ENCODE measurements around the gene ITM2B. TPM values are rescaled to one million over a fixed set of nuclear protein-coding genes. Genes with fewer than 3 reads are reported as not detected.
"Not testable (repeated sequence)": the region's sequence is repeated elsewhere in the genome, so short reads cannot be mapped to it uniquely, and the experiment has no call there.

The ITM2B gene
- total RNA-seq, 1 experiment from 2014 or later: 120 TPM

- H3K4me1 ChIP-seq (ENCODE audit: low read length): no peaks in the 10 kb centered on the region
- no peak overlapping the region for H2AFZ ChIP-seq (ENCODE audit: low read length)
- DNase-seq: no peak
- H3K27ac ChIP-seq (ENCODE audit: low read length): no peak overlapping the region
- H3K4me3 ChIP-seq (ENCODE audit: low read length): no peak overlapping the region
- H4K20me1 ChIP-seq (ENCODE audit: insufficient read depth, low read depth, low read length): no peaks in the 10 kb centered on the region
- H3K79me2 ChIP-seq (ENCODE audit: low read length): no peaks in the 10 kb centered on the region
- no peaks in the 10 kb centered on the region for H3K36me3 ChIP-seq (ENCODE audit: insufficient read depth, low read length)
- H3K9ac ChIP-seq (ENCODE audit: low read length): no peak overlapping the region
- H3K27me3 ChIP-seq (ENCODE audit: low read length): no peaks in the 10 kb centered on the region
- no peak overlapping the region for H3K4me2 ChIP-seq (ENCODE audit: low read depth, low read length, poor library complexity, severe bottlenecking)
- H3K9me3 ChIP-seq (ENCODE audit: low read length): no peaks in the 10 kb centered on the region
- no peaks in the 10 kb centered on the region for H3K9me2 ChIP-seq (replicated peaks; ENCODE audit: insufficient read depth, low read length)
These were observed 38.6 kb upstream of the ITM2B start for GRCh38 chr13:48194379-48194754.

- H3K4me2 ChIP-seq (ENCODE audit: low read depth, low read length, poor library complexity, severe bottlenecking): no peak overlapping the region
- no peak overlapping the region for H3K9ac ChIP-seq (ENCODE audit: low read length)
- H3K36me3 ChIP-seq (ENCODE audit: insufficient read depth, low read length): no peaks in the 10 kb centered on the region
- no peak for DNase-seq
- no peak overlapping the region for H3K4me3 ChIP-seq (ENCODE audit: low read length)
- H3K9me2 ChIP-seq (replicated peaks; ENCODE audit: insufficient read depth, low read length): no peaks in the 10 kb centered on the region
- no peaks in the 10 kb centered on the region for H3K27me3 ChIP-seq (ENCODE audit: low read length)
- H2AFZ ChIP-seq (ENCODE audit: low read length): no peak overlapping the region
- H3K79me2 ChIP-seq (ENCODE audit: low read length): no peaks in the 10 kb centered on the region
- H3K4me1 ChIP-seq (ENCODE audit: low read length): no peaks in the 10 kb centered on the region
- no peaks in the 10 kb centered on the region for H4K20me1 ChIP-seq (ENCODE audit: insufficient read depth, low read depth, low read length)
- H3K27ac ChIP-seq (ENCODE audit: low read length): no peak overlapping the region
- H3K9me3 ChIP-seq (ENCODE audit: low read length): no peaks in the 10 kb centered on the region
These were observed 33.5 kb upstream of the ITM2B start for GRCh38 chr13:48199404-48199946.

DNA sequence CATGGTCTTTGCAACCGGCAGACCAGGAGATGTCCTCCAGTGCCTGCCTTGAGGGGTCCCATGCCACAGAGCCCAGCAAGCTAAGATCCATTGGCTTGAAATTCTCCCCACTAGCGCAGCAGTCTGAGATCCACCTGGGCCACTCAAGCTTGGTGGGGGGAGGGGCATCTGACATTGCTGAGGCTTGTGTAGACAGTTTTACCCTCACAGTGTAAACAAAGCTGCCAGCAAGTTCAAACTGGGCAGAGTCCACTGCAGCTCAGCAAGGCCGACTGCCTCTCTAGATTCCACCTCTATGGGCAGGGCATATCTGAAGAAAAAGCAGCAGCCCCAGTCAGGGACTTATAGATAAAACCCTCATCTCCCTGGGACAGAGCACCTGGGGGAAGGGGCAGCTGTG lies 32.0 kb upstream of the ITM2B start:
- Histone ChIP-seq H3K9me2 (replicated peaks; ENCODE audit: insufficient read depth, low read length) (no peaks in the 10 kb centered on the region), H3K4me1 (ENCODE audit: low read length) (no peaks in the 10 kb centered on the region), H4K20me1 (ENCODE audit: insufficient read depth, low read depth, low read length) (no peaks in the 10 kb centered on the region), H3K4me2 (ENCODE audit: low read depth, low read length, poor library complexity, severe bottlenecking) (no peak overlapping the region), H3K79me2 (ENCODE audit: low read length) (no peaks in the 10 kb centered on the region), H2AFZ (ENCODE audit: low read length) (no peak overlapping the region), H3K9me3 (ENCODE audit: low read length) (no peaks in the 10 kb centered on the region), H3K4me3 (ENCODE audit: low read length) (no peak overlapping the region), H3K36me3 (ENCODE audit: insufficient read depth, low read length) (no peaks in the 10 kb centered on the region), H3K27ac (ENCODE audit: low read length) (no peak overlapping the region), H3K9ac (ENCODE audit: low read length) (no peak overlapping the region), H3K27me3 (ENCODE audit: low read length) (no peaks in the 10 kb centered on the region)
- no peak for DNase-seq

DNA sequence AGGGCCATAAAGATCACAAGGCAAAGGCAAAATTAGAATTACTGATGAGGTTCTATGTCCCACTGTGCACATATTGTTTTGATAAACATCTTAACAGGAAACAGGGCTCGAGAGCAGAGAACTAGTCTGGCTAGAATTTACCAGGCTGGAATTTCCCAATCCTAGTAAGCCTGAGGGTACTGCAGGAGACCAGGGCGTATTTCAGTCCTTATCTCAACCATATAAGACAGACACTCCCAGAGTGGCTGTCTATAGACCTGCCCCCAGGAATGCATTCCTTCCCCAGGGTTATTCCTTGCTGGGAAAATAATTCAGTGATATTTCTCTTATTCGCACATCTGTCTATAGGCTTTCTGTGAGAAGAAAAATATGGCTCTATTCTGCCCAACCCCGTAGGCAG lies 25.8 kb upstream of the ITM2B start:
- H3K9me2 ChIP-seq (replicated peaks; ENCODE audit: insufficient read depth, low read length); H3K36me3 ChIP-seq (ENCODE audit: insufficient read depth, low read length); H3K79me2 ChIP-seq (ENCODE audit: low read length); H2AFZ ChIP-seq (ENCODE audit: low read length); H3K9me3 ChIP-seq (ENCODE audit: low read length); H4K20me1 ChIP-seq (ENCODE audit: insufficient read depth, low read depth, low read length); H3K4me1 ChIP-seq (ENCODE audit: low read length); H3K27ac ChIP-seq (ENCODE audit: low read length); H3K4me2 ChIP-seq (ENCODE audit: low read depth, low read length, poor library complexity, severe bottlenecking); DNase-seq; H3K4me3 ChIP-seq (ENCODE audit: low read length); H3K27me3 ChIP-seq (ENCODE audit: low read length); H3K9ac ChIP-seq (ENCODE audit: low read length): not testable (repeated sequence)

GRCh38 chr13:48210178-48210577 lies 22.8 kb upstream of the ITM2B start:
- Histone ChIP-seq H3K4me1 (ENCODE audit: low read length) (no peaks in the 10 kb centered on the region), H3K4me2 (ENCODE audit: low read depth, low read length, poor library complexity, severe bottlenecking) (no peak overlapping the region), H3K27ac (ENCODE audit: low read length) (no peak overlapping the region), H4K20me1 (ENCODE audit: insufficient read depth, low read depth, low read length) (no peaks in the 10 kb centered on the region), H3K9me2 (replicated peaks; ENCODE audit: insufficient read depth, low read length) (no peaks in the 10 kb centered on the region), H3K79me2 (ENCODE audit: low read length) (no peaks in the 10 kb centered on the region), H3K4me3 (ENCODE audit: low read length) (no peak overlapping the region), H3K27me3 (ENCODE audit: low read length) (no peaks in the 10 kb centered on the region), H3K9me3 (ENCODE audit: low read length) (no peaks in the 10 kb centered on the region), H3K36me3 (ENCODE audit: insufficient read depth, low read length) (no peaks in the 10 kb centered on the region), H3K9ac (ENCODE audit: low read length) (no peak overlapping the region), H2AFZ (ENCODE audit: low read length) (no peak overlapping the region)
- no peak for DNase-seq

DNA sequence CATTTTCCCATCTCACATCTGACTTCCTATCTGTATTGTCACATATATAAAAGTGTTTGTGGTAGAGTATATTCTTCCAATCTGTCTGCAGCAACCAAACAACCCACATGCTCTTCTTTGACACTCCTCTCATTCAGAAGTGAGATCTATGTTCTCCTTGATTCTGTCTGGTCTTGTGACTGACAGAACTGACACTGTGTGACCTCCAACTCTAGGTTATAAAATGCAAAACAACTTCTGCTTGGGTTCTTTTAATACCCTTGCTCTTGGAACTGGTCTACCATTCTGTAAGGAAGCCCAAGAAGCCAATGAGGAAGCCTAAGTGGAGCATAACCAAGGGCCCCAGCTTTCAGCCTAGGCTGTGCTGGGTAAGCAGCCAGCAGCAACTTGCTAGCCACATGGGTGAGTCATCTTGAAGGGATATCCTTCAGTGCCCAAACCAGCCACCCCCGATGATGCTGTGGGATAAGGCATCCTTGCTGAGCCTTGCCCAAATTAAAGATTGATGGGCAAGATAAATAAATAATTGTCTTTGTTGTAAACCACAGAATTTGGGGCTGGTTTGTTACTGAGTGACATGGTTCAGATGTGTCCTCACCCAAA lies 18.4 kb upstream of the ITM2B start:
- no peaks in the 10 kb centered on the region for H3K27me3 ChIP-seq (ENCODE audit: low read length)
- H3K9me3 ChIP-seq (ENCODE audit: low read length): no peaks in the 10 kb centered on the region
- H3K27ac ChIP-seq (ENCODE audit: low read length): no peak overlapping the region
- H3K9ac ChIP-seq (ENCODE audit: low read length): no peak overlapping the region
- no peaks in the 10 kb centered on the region for H4K20me1 ChIP-seq (ENCODE audit: insufficient read depth, low read depth, low read length)
- peaks cover 4% of the 10 kb centered on the region; the same call in 1 of the 2 replicates for H3K4me1 ChIP-seq (ENCODE audit: low read length)
- no peaks in the 10 kb centered on the region for H3K9me2 ChIP-seq (replicated peaks; ENCODE audit: insufficient read depth, low read length)
- H3K4me3 ChIP-seq (ENCODE audit: low read length): no peak overlapping the region
- no peak overlapping the region for H3K4me2 ChIP-seq (ENCODE audit: low read depth, low read length, poor library complexity, severe bottlenecking)
- H3K79me2 ChIP-seq (ENCODE audit: low read length): no peaks in the 10 kb centered on the region
- H2AFZ ChIP-seq (ENCODE audit: low read length): no peak overlapping the region
- no peak for DNase-seq
- no peaks in the 10 kb centered on the region for H3K36me3 ChIP-seq (ENCODE audit: insufficient read depth, low read length)

DNA sequence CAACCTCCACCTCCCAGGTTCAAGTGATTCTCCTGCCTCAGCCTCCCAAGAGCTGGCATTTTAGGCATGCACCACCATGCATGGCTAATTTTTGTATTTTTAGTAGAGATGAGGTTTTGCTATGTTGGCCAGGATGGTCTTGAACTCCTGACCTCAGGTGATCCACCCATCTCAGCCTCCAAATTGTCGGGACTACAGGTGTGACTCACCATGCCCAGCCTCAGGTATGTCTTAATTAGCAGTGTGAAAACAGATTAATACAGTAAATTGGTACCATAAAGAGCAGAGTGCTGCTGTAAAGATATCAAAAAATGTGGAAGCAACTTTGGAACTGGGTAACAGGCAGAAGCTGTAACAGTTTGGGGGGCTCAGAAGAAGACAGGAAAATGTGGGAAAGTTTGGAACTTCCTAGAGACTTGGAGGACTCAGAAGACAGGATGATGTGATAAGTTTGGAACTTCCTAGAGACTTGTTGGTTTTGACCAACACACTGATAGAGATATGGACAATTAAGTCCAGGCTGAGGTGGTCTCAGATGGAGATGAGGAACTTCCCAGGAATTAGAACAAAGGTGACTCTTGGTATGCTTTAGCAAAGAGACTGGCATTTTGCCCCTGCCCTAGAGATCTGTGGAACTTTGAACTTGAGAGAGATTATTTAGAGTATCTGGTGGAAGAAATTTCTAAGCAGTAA lies 17.3 kb upstream of the ITM2B start:
- not testable (repeated sequence) for H4K20me1 ChIP-seq (ENCODE audit: insufficient read depth, low read depth, low read length); H3K9ac ChIP-seq (ENCODE audit: low read length); H3K4me3 ChIP-seq (ENCODE audit: low read length); H3K27me3 ChIP-seq (ENCODE audit: low read length); H2AFZ ChIP-seq (ENCODE audit: low read length); H3K9me3 ChIP-seq (ENCODE audit: low read length); H3K4me2 ChIP-seq (ENCODE audit: low read depth, low read length, poor library complexity, severe bottlenecking); H3K9me2 ChIP-seq (replicated peaks; ENCODE audit: insufficient read depth, low read length); H3K36me3 ChIP-seq (ENCODE audit: insufficient read depth, low read length); H3K79me2 ChIP-seq (ENCODE audit: low read length); H3K4me1 ChIP-seq (ENCODE audit: low read length); H3K27ac ChIP-seq (ENCODE audit: low read length); DNase-seq

DNA sequence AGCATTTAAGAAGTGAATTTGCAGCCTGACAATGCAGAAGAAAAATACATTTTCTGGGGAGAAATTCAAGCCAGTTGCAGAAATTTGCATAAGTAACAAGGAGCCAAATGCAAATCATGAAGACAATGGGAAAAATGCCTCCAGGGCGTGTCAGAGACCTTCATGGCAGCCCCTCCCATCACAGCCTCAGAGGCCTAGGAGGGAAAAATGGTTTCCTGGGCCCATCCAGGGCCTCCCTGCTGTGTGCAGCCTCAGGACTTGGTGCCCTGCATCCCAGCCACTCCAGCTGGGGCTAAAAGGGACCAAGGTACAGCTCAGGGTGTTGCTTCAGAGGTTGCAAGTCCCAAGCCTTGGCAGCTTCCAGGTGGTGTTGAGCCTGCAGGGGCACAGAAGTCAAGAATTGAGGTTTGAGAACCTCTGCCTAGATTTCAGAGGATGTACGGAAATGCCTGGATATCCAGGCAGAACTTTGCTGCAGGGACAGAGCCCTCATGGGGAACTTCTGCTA lies 16.7 kb upstream of the ITM2B start:
- H2AFZ ChIP-seq (ENCODE audit: low read length): no peak overlapping the region
- H3K36me3 ChIP-seq (ENCODE audit: insufficient read depth, low read length): no peaks in the 10 kb centered on the region
- H3K4me3 ChIP-seq (ENCODE audit: low read length): no peak overlapping the region

More for the DNA sequence above, 16.7 kb upstream of the ITM2B start:
- Histone ChIP-seq H3K27me3 (ENCODE audit: low read length) (no peaks in the 10 kb centered on the region), H4K20me1 (ENCODE audit: insufficient read depth, low read depth, low read length) (no peaks in the 10 kb centered on the region), H3K9me3 (ENCODE audit: low read length) (no peaks in the 10 kb centered on the region), H3K79me2 (ENCODE audit: low read length) (no peaks in the 10 kb centered on the region), H3K4me1 (ENCODE audit: low read length) (peaks cover 8% of the 10 kb centered on the region), H3K4me2 (ENCODE audit: low read depth, low read length, poor library complexity, severe bottlenecking) (no peak overlapping the region), H3K9ac (ENCODE audit: low read length) (no peak overlapping the region), H3K27ac (ENCODE audit: low read length) (no peak overlapping the region), H3K9me2 (replicated peaks; ENCODE audit: insufficient read depth, low read length) (no peaks in the 10 kb centered on the region)
- no peak for DNase-seq

Data from Karpas-422 (cell line).